Measurements from ENCODE around the gene PRKD2. TPM values are rescaled to one million over a fixed set of nuclear protein-coding genes. Genes with fewer than 3 reads are reported as not detected.
A peak's percentile ranks its signal among the peaks of the same experiment; 100 is the strongest.

The PRKD2 gene
- total and polyA plus RNA-seq, 10 of the 15 experiments (the other 5 are each of a cell fraction or from before 2014, with no cell fraction given) = 2.3 to 98.8 (median 32.9) TPM

DNA sequence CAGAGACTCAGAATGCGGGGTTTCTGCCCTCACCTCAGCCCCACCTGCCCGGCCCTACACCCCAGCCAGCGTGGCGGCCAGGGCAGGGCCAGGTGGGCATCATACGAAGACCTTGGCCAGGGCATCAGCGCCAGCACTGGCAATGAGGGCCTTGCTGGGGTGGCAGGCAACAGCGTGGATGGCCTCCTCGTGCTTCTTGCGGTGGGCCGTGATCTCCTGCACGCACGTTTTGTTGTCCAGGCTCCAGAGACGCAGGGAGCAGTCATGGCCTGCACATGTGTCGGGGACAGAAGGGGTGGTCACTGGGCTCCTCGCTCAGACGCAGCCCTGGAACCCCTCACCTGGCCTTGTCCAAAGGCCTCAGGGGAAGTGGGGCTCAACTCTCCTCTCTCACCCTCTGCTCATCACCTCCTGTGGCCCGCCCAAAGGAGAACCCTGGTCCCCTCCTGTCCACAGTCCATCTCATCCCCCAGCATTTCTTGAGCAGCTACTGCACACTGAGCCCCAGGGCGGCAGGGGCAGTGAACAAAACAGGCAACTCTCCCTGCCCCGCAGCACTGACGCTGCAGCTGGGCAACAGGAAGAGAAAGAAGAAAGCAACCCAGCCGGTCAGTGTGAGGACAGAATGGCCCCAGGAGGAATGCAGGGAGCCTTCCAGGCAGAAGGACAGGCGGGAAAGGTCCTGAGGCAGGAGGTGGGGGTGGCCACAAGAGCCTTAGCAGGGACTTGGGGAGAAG, 3.8 kb upstream of the PRKD2 start:
- DNase-seq (ENCODE audit: low read depth, low spot score) (no peak), FAIRE-seq (no peak), ATAC-seq (no peak)
- BruUV-seq (replicated peaks) = no TSS peak
- peaks cover 30% of the 10 kb centered on the region for H3K4me1 ChIP-seq (ENCODE audit: control insufficient read depth, insufficient read depth, low read length)
- H3K4me3 ChIP-seq = no peak overlapping the region
- SMC1A ChIA-PET (ENCODE audit: uncharacterized antibody, unreplicated experiment) = no interaction called here
- peaks cover 20% of the 10 kb centered on the region for H3K79me2 ChIP-seq (ENCODE audit: control insufficient read depth, insufficient read depth, low read length)
- no peak overlapping the region for H3K4me2 ChIP-seq (ENCODE audit: control insufficient read depth, insufficient read depth)
- 78% methylated on average over 22 of the region's 22 CpGs for WGBS (ENCODE audit: insufficient coverage, insufficient replicate concordance, low lambda C conversion rate, missing lambda C conversion rate)
- H2AFZ ChIP-seq (ENCODE audit: control insufficient read depth, low read depth, low read length) = no peak overlapping the region
- TF ChIP-seq KAT2A (conservative IDR thresholded peaks at IDR 0.05; ENCODE audit: control insufficient read depth, low read depth, low read length) (no peak), POLR2A (IDR thresholded peaks at IDR 0.05; ENCODE audit: low read depth, low read length) (peak; percentile 42; the same call in 1 of the 2 replicates), MXI1 (IDR thresholded peaks at IDR 0.05; ENCODE audit: low read depth, low read length) (no peak)
- TF ChIP-seq, protein P1, sequence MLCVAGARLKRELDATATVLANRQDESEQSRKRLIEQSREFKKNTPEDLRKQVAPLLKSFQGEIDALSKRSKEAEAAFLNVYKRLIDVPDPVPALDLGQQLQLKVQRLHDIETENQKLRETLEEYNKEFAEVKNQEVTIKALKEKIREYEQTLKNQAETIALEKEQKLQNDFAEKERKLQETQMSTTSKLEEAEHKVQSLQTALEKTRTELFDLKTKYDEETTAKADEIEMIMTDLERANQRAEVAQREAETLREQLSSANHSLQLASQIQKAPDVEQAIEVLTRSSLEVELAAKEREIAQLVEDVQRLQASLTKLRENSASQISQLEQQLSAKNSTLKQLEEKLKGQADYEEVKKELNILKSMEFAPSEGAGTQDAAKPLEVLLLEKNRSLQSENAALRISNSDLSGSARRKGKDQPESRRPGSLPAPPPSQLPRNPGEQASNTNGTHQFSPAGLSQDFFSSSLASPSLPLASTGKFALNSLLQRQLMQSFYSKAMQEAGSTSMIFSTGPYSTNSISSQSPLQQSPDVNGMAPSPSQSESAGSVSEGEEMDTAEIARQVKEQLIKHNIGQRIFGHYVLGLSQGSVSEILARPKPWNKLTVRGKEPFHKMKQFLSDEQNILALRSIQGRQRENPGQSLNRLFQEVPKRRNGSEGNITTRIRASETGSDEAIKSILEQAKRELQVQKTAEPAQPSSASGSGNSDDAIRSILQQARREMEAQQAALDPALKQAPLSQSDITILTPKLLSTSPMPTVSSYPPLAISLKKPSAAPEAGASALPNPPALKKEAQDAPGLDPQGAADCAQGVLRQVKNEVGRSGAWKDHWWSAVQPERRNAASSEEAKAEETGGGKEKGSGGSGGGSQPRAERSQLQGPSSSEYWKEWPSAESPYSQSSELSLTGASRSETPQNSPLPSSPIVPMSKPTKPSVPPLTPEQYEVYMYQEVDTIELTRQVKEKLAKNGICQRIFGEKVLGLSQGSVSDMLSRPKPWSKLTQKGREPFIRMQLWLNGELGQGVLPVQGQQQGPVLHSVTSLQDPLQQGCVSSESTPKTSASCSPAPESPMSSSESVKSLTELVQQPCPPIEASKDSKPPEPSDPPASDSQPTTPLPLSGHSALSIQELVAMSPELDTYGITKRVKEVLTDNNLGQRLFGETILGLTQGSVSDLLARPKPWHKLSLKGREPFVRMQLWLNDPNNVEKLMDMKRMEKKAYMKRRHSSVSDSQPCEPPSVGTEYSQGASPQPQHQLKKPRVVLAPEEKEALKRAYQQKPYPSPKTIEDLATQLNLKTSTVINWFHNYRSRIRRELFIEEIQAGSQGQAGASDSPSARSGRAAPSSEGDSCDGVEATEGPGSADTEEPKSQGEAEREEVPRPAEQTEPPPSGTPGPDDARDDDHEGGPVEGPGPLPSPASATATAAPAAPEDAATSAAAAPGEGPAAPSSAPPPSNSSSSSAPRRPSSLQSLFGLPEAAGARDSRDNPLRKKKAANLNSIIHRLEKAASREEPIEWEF (IDR thresholded peaks at IDR 0.05; ENCODE audit: insufficient replicate concordance, low read depth, low read length) = no peak
- TF ChIP-seq, protein P2, sequence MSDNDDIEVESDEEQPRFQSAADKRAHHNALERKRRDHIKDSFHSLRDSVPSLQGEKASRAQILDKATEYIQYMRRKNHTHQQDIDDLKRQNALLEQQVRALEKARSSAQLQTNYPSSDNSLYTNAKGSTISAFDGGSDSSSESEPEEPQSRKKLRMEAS (IDR thresholded peaks at IDR 0.05; ENCODE audit: low read depth, low read length) = no peak
- intact Hi-C loops (cut with micrococcal nuclease; ENCODE audit: unreplicated experiment) (no loop called here), in situ Hi-C loops (cut with MboI) (no loop called here)
- H3K27ac ChIP-seq (ENCODE audit: control insufficient read depth, insufficient read depth) = no peak overlapping the region
- peaks cover 4 to 46% of the 10 kb centered on the region in 2 experiments; a peak in 3 of 4 replicates for H3K36me3 ChIP-seq (ENCODE audit: control insufficient read depth in 2 of 2, insufficient read depth in 2 of 2, low read length in 1 of 2)
- CTCF ChIA-PET = interaction anchor here (0.7 to 1.8 kb wide), 3 partner anchors 8 to 28 kb away, joined by 3 to 6 read pairs (median 3); no protein-coding TSS in a partner anchor
- RAD21 ChIA-PET (ENCODE audit: unreplicated experiment) = no interaction called here
- no peaks in the 10 kb centered on the region for H3K27me3 ChIP-seq (replicated peaks in 1 of 2; ENCODE audit: control insufficient read depth in 2 of 2, insufficient read depth in 2 of 2, low read length in 1 of 2)
- no peaks in the 10 kb centered on the region for H4K20me1 ChIP-seq (ENCODE audit: control insufficient read depth, insufficient read depth)
- POLR2A ChIA-PET = interaction anchor here (0.6 kb wide), 1 partner anchor 69 kb away, joined by 3 read pairs; no protein-coding TSS in a partner anchor
- no peaks in the 10 kb centered on the region for H3K9me3 ChIP-seq (replicated peaks; ENCODE audit: control insufficient read depth, insufficient read depth, low read length)
- H3K9ac ChIP-seq (ENCODE audit: control insufficient read depth, insufficient read depth, low read length) = no peak overlapping the region

All from GM12878 (cell line).